Measurements from ENCODE around the gene TDRD9. TPM values are rescaled to one million over a fixed set of nuclear protein-coding genes. Genes with fewer than 3 reads are reported as not detected.

Gene TDRD9
- total RNA-seq, 1 donor from 2014 or later: 4.3 TPM

DNA sequence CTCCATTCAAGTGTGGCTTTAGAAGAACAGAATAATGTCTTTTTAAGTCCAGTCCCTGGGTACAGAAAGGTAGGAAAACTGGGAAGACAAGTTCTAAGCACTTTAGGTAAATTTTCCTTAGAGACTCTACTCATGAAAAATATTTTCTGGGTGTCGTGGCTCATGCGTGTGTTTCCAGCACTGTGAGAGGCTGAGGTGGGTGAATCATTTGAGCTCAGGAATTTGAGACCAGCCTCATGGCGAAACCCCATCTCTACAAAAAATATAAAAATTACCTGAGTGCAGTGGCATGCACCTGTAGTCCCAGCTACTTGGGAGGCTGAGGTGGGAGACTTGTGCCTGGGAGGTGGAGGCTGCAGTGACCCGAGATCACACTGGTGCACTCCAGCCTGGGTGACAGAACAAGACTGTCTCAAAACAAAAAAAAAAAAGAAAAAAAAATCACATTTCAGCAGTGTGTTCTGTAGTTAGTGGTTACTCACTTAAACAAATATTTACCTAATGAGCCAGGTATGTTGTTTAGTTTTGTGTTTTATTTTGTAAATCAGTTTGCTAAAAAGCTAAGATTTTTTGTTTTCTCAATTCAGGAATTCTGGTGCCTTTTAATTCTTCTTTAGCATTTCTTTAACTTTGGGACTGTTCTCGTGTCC is 66.4 kb downstream of the TDRD9 start:
- no peak for DNase-seq

DNA sequence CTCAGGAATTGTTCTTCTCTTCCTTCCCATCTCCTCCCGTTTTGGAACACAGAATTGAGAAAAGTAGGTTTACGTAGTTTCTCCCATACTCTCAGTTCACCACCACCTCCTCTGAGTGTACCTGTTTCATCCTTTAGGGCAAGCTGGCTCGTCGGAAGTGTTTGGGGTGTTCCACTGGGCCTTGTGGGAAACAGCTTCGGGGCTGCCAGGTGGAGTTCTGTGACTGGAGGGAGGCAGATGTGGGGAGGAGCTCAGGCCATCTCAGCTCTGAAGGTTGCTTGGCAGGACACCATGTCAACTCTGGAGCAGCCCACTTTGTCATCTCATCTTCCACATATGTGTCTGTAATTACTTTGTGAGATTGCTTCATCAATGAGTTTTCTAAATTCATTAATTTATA is 67.6 kb downstream of the TDRD9 start:
- DNase-seq: no peak

DNA sequence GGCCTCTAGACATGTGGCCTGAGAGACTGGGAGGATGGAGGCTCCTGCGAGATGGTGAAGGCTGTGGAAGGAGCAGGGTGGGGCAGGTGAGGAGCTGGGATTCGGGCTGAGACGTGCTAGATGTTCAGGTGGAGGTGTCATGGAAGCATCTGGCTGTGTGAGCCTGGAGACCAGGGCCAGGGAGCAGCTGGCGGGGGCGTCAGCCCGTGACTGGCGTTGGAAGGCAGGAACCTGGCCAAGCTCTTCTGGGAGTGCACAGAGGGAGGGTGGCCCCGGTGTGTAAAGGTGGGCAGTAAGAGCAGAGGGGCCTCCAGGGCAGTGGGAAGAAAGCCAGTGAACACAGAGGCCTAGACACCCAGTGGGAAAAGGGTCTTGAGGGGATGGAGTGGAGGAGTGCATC is 69.1 kb downstream of the TDRD9 start:
- DNase-seq: no peak

DNA sequence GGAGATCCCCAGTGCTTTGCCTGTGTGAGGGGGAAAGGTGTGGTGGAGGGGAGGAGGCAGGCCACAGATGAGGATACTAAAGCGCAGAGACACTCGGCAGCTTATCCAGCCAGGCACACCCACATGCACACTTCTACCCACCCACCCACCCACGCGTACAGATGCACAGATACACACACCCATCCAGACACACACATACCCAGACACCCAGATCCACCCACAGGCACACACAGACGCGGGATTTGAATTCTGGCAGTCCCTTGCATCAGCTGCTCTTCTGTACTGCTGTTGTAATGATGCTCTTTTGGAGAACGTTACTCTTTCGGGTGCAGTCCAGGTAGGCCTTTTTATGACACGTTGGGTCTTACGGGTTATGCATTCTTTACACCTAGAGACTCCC is 69.8 kb downstream of the TDRD9 start:
- no peak for DNase-seq

DNA sequence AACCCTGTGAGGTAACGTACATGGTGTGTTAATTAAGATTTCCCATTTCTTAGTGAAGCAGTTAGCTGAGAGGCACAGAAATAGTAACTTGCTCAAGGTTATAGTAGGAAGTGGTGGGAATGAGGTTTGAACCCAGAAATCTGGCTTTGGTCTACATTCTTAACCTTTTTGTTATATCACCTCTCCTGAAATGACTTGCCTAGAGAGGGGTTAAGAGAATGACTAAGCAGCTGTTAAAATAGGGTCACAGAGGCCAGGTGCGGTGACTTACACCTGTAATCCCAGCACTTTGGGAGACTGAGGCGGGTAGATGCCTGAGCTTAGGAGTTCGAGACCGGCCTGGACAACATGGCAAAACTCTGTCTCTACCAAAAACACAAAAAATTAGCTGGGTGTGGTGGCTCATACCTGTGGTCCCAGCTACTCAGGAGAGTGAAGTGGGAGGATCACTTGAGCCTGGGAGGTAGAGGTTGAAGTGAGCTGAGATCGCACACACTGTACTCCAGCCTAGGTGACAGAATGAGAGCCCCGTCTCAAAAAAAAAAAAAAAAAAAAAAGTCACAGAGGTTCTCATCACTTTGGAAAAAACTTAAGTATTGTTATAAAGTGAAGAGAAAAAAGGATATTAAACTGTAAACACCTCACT is 71.7 kb downstream of the TDRD9 start:
- no peak for DNase-seq

DNA sequence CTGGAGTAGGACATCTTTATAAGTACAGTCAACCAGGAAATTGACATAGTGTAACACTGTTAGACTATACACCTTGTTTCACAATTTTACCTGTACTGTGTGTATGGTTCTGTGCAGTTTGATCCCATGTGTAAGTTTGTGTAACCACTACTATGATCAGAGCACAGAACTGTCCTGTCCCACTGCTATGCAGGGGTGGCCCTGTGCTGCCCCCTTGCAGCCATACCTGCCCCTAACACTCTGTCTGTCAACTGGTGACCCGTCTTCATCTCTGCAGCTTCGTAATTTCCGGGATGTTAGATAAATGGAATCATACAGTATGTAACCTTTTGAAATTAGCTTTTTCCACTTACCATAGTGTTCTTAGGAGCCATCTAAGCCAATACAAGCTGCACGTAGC is 72.7 kb downstream of the TDRD9 start:
- DNase-seq: peak; percentile 14

DNA sequence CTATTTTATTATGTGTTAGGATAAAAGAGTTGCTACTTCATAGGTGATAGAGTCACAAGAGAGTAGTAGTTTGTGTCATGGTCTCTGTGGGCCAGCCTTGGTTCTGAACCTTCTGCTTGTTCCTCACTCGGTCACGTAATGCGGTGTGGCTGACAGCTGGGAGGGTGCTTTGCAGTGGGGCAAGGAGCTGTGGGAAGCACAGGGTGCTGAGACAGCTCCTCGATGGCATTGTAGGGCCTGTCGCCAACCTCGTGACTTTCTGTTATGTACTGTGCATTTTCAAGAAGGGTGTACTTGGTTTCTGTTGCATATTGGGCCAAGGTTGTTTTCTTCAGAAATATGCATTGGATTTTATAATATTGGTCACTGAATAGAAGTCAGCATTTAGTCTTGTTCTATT is 75.4 kb downstream of the TDRD9 start:
- DNase-seq: no peak

DNA sequence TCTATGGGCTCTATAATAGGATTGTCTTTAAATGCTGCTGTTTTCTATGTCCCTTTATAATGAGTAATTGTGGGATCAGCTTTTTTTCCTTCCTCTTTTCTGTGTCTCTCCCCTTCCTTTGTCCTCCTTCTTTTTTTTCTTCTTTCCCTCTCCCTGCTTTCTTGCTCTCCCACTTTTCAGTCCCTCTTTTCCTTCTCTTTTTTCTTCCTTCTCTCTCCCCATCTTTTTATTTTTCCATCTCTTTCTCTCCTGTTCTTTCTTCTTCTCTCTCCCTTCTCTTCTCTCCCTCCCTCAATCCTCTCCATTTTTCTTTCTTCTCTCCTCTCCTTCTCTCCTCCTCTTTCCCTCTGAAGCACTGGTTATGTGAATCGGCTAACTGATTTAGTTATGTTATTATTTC is 76.6 kb downstream of the TDRD9 start:
- no peak for DNase-seq

DNA sequence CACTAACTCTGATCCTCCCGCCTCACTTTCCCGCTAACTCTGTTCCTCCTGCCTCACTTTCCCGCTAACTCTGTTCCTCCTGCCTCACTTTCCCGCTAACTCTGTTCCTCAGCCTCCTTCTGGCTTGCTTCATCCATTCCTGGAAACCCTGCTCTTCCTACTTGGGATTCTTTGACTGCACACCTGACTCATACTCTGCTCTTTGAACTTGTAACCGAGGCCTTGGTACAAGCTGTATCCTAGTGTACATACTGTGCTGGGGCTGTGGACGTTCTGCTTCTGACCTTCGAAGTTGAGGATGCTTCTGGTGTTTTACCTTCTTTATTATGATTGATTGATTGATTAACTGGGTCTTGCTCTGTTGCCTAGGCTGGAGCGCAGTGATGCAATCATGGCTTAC is 77.2 kb downstream of the TDRD9 start:
- no peak for DNase-seq

DNA sequence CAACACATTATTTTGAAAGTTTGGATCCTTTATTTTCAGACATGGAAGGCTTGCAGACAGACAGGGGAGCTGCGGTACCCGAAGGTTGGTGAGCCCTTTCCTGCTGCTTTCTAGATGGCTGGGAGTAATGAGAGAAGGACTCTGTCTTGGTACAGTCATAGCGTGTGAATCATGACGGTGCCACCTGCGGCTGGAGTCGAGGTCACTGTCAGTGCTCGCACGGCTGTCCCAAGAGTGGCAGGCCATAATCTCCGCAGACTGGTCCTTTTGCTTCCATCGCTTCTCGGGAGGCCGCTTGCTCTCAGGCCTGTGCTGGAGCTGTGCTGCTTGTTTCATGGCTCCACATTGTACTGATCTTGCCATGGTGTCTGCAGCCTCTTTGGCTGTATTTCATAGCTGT is 78.9 kb downstream of the TDRD9 start:
- DNase-seq: no peak

DNA sequence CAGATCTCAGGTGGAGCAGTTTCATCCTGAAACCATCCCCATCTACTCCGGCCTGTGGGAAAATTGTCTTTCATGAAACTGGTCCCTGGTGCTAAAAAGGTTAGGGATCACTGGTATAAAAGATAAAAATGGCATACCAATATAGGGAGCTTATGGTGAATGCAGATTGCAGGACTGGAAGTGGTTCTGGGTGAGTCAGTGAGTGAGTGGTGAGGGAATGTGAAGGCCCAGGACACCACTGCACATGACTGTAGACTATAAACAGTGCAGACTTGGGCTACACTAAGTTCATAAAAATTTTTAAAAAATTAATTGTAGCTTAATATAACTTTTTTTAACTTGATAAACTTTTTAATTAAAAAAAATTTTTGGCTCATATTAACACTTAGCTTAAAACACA is 81.0 kb downstream of the TDRD9 start:
- DNase-seq: no peak

DNA sequence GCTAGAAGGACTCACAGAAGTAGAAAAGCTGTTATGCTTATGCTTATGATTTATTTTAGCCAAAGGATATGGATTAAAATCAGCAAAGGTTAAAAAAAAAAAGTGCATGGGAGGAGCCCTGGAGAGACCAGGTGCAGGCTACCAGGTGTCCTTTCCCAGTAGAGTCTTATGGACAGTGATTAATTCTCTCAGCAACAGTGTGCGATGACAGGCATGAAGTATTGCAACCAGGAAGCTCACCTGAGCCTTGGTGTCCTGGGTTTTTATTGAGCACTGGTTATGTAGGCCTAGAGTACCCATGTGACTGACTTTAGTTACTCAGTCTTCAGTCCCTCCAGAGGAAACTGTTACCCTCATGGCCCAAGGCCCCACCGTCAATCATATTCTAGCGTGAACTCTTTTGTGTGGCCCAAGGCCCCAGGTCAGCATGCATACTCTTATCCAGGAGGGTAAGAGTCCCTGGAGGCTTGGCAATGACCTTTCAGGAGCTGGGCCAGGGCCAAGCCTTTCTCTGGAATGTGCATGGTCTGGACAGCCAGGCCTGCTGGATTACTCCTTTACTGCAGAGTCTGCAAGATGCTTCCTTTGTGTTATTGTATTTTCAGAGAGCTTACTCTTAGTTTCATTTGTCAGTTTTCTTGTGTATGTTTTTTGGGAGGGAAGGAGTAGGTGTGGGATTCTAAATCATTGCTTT is 83.7 kb downstream of the TDRD9 start:
- peak; percentile 6 for DNase-seq

DNA sequence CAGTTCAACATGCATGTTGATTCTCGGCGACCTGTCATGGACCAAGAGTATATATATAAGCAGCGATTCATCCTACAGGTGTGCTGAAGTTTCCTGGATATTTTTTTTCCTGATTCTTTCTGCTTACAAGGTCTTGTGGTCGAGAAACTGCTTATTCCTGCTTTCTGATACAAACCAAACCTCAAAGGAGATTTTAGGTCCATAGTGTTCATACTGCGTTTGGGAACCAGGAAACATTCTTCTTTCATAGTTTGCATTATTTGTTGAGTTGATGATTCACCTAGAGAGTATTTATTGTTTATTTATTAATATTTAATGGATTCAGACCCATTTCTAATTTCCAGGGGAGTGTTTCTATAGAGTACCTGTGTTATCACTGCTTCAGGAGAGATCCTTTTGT is 86.5 kb downstream of the TDRD9 start:
- DNase-seq: no peak

DNA sequence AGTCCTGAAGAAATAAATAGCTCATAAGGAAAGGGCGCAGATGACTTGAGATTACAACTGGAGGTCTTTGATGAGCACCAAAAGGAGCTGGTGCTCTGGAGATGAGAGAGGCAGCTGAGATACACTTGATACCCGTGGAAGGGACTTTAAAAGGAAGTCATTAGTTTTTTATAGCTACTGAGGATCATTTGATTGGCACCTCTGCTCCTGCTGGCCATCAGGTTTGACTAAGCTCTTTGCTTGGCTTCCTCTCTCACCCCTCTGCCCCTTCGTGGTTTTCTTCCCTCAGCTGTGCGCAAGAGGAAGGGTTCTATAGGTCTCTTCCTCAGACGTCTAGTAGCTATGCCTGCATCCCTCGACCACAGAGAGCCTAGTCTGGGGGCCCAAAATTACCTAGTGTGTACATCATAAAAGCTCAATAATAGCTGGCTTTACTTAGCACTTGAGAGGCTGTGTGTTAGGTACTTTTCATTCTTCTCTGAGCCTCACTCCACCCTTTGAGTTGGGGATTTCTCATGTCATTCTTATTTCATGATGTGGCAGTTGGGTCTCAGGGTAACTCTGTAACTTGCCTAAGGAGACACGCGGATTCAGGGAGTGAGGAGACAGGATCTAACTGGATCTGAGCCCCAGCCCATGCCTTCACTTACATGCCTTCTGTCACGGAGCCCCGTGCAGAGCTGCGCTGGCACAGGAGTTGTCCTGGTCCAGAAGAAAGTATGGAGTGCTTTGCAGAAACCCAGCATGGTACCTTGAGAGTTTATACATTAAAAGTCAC is 88.8 kb downstream of the TDRD9 start:
- DNase-seq: no peak

DNA sequence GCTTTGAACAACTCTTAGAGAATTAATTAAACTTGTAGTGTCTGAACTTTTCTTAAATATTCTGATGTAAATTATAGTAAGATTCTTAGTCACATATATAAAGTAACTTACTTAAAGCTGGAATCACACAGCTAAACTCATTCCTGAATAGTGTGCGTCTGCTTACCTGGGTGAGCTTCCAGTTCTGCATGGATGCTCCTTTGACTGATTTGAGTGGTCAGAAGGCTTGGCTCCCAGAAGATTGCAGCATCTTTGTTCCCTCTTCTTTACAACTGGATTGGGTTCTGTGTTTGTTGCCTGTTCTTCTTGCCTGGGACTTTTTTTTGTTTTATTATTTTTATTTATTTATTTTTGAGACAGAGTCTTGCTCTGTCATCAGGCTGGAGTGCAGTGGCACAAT is 90.8 kb downstream of the TDRD9 start:
- DNase-seq: no peak

DNA sequence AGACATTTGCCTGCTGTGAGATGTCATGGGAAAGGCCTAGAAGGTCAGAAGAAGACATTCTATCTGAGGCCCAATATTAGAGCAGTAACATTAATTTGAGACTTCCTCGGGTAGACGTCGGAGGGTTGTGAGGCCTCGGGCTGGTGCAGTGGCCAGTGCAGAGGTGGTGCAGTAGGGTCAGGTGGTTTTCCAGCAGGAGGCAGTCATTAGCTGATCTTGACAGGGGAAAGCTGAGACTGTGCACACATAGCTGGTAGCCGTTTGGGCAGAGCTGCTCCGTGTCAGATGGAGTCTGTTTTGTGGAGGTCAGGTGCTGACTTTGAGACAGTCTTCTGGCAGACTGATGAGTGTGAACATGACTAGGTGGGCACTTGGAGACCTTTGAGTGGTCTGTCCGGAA is 91.5 kb downstream of the TDRD9 start:
- no peak for DNase-seq

DNA sequence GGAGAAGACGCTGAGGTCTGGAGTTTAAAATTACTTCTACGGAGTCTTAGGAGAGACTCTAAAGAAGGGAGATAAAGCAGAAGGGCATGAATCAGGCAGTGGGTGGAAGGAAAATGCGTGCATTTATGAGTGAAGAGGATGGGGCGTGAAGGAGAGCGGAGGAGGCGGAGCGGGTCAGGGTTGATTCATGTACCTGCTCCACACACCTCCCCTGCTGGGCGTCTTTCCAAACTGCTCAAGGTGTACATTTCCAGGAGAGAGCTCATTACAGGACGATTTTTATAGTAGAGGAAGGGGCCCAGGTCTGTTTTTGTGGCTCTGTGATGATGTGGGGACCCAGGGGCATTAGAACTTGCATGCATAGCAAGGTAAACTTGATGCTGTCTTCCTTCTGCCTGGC is 92.2 kb downstream of the TDRD9 start:
- DNase-seq: no peak

DNA sequence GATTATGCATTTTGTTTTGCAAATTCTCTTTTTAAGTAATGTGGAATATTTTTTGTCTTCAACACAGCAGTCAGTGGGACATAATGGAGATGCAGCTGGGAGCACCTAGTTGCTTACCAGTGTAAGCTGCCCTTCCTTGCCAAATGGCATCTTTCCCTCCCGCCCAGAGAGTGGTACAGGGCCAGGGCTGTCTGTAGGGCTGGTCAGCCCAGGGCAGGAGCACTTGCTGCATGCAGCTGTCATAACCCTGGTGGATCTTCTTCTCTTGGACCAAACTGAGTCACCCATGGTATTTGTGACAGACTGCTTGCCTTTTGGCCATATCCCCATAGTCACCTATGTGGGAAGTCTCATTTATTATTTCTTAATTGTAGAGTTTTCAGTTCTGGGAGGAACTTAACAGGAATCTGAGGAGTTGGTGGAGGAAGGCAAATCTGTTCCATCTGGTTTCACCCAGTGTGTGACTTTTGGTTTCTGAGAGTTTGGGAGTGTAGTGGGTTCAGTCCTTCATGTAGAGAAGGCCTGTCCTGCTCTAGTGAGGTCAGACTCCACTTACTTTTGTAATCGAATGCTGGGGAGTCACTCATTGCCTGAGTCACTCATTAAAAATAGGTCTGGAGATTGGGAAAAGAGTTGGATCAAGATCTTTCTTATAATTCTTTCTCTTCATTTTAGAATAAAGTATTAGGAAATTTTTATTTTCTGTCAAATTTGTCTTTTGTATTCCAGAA is 95.2 kb downstream of the TDRD9 start:
- no peak for DNase-seq

DNA sequence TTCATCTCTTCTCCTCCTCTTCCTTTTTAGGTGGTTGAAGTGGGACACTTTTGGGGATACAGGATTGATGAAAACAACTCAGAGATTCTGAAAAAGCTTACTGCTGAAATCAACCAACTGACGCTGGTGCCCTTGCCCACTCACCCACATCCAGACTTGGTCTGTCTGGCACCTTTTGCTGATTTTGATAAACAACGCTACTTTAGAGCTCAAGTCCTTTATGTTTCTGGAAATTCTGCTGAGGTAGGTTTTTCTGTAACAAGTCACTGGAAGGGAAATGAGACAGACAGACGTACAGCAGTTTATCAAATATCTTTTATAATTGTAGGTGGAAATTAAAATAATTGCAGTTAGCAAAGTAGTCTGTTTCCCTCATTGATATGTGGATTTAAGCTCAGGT is 97.3 kb downstream of the TDRD9 start:
- DNase-seq: no peak

DNA sequence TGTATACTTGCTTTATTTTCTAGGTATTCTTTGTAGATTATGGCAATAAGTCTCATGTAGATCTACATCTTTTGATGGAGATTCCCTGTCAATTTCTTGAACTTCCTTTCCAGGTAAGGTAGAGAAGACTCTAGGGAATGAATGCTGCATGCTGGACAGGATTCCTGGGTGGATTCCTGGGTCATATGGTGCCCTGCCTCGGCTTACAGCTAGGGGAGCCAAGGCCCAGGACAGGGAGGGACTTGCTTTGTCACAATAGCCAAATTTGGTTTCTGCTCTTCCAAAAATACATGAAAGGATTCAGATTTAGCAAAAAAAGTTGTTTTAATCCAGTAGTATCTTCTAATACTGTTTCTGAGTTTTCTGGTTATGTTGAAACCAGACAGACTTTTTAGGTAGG is 97.8 kb downstream of the TDRD9 start:
- DNase-seq: no peak

DNA sequence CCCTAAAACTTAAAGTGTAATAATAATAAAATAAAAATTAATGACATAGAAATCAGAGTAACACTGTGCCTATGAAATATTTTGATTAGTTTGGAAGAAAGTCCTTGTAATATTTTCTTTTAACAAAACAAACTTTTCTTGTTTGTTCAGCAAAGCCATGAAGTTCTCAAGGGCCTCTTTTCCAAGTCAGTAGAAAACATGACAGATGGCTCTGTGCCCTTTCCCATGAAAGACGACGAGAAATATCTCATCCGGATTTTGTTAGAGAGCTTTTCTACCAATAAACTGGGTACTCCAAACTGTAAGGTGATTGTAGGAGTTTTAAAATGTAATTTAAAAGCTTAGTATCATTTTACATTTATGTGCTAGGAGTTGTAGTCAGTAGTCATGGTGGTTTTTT is 102.7 kb downstream of the TDRD9 start:
- DNase-seq: no peak

DNA sequence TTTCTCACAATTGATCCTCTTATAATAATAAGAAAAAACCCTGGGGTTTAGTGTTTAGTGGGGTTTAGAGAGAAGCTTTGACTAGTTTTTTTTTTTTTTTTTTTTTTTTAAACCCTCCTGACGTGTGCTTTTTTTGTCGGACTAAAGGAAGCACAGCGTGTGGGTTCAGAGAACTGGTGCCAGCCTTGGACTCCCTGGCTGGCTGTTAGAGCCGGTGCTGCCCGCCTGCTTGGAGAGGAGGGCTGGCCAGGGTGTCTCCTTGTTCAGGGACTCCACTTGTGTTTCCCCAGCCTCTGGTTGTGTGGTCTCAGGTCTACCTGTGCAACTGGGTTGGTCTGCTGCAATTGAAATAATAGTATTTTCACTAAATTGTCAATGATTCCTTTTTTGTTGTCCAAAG is 103.1 kb downstream of the TDRD9 start:
- DNase-seq: no peak

Measured in dermis blood vessel endothelial cell (primary cell).